Vagina (tissue), 2 donors: ENCODE results near the gene CUL9. TPM values are rescaled to one million over a fixed set of nuclear protein-coding genes. Genes with fewer than 3 reads are reported as not detected.

Experiments used
- DNase-seq, 2 donors: peaks; one replicate each; pipeline ENCODE4 v3.0.0-alpha.2; 2017; ENCODE audit errors: extremely low spot score in 2 of 2
- H3K27ac ChIP-seq: fragments of 200-600 bp; sonication (generic); one replicate; pipeline ENCODE4 v1.5.1; 2019
- H3K27me3 ChIP-seq: fragments of 200-600 bp; sonication (generic); one replicate; pipeline ENCODE4 v1.5.1; 2019
- H3K36me3 ChIP-seq, 2 donors: fragments of 200-600 bp; sonication (generic); one replicate each; pipeline ENCODE4 v1.5.1; 2017 to 2019
- H3K4me1 ChIP-seq: fragments of 200-600 bp; sonication (generic); one replicate; pipeline ENCODE4 v1.5.1; 2019
- H3K4me3 ChIP-seq, 2 donors: fragments of 200-600 bp; sonication (generic); 1 replicate in 1 of 2; 2 replicates in 1 of 2; pipeline ENCODE4 v1.5.1; 2016 to 2019
- H3K9me3 ChIP-seq: fragments of 200-600 bp; sonication (generic); one replicate; pipeline ENCODE4 v1.5.1; 2019
- CTCF ChIP-seq, 3 experiments: fragments of 450-650 bp in 2 of 3; fragments of 200-600 bp in 1 of 3; sonication (generic) in 1 of 3; IDR thresholded peaks; one replicate each; pipeline ENCODE4 v1.5.1; 2017 to 2019; ENCODE audit warnings: antibody characterized with exemption in 3 of 3, mild to moderate bottlenecking in 2 of 3, moderate library complexity in 2 of 3
- POLR2A ChIP-seq, 2 donors: fragments of 450-650 bp; IDR thresholded peaks; one replicate each; pipeline ENCODE4 v1.6.1; 2017; ENCODE audit warnings: antibody characterized with exemption in 2 of 2, mild to moderate bottlenecking in 2 of 2, moderate library complexity in 2 of 2
- POLR2AphosphoS5 ChIP-seq, 2 donors: sonication (generic); formaldehyde crosslinking; IDR thresholded peaks; one replicate each; pipeline ENCODE4 v1.9.0; 2017; ENCODE audit warnings: antibody characterized with exemption in 2 of 2, mild to moderate bottlenecking in 2 of 2, low read depth in 1 of 2; ENCODE audit not compliant: insufficient read depth in 1 of 2
- intact Hi-C: fragments of 100-400 bp; cut with DNase I; formaldehyde crosslinking; loops from one replicate; pipeline ENCODE4 v1.15.1; 2023
- total RNA-seq: library from RNA; depleted of rRNA; stranded (reverse); fragments of >200 nt; gene quantifications from one replicate; pipeline ENCODE4 v1.2.3, GENCODE V29; 2016

CUL9 gene
- total RNA-seq, 1 donor from 2014 or later: 49.1 TPM

DNA sequence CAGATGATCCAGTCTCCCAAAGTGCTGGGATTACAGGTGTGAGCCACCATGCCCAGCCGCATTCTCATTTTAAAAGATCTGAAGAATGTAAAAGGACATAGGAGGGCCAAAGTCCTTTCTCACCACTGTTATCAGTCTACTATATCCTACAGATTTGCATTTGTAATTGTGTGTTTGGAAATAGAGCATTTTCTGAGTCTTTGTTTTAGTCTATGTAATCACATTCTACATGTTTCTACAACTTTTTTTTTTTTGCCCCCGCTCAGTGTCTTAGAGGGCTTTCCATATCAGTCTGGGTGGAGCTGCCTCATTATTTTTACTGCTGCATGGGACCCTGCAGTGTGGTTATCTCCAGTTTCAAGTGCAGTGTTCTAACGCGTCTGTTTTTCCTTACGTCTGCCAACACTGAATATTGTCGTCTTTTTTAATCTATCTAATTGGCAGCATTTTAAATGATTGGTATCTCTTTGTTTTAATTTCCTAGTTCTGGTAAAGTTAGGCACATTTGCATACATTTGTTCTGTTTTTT is 7.8 kb downstream of the CUL9 start:
- H3K27me3 ChIP-seq: no peaks in the 10 kb centered on the region
- no peak overlapping the region for H3K27ac ChIP-seq
- TF ChIP-seq POLR2AphosphoS5 (IDR thresholded peaks at IDR 0.05; ENCODE audit: insufficient read depth in 1 of 2, low read depth in 1 of 2) (no peak), CTCF (IDR thresholded peaks at IDR 0.05) (no peak), POLR2A (IDR thresholded peaks at IDR 0.05) (no peak)
- DNase-seq: no peak
- intact Hi-C loops: no loop called here
- H3K36me3 ChIP-seq: peaks cover 0 to 25% of the 10 kb centered on the region in 2 donors
- H3K9me3 ChIP-seq: no peaks in the 10 kb centered on the region
- H3K4me1 ChIP-seq: peaks cover 7% of the 10 kb centered on the region
- no peak overlapping the region for H3K4me3 ChIP-seq

- H3K9me3 ChIP-seq: no peaks in the 10 kb centered on the region
- TF ChIP-seq POLR2AphosphoS5 (IDR thresholded peaks at IDR 0.05; ENCODE audit: insufficient read depth in 1 of 2, low read depth in 1 of 2) (no peak), POLR2A (IDR thresholded peaks at IDR 0.05) (no peak), CTCF (IDR thresholded peaks at IDR 0.05) (no peak)
- DNase-seq: no peak
- intact Hi-C loops: no loop called here
- H3K36me3 ChIP-seq: peaks cover 2 to 38% of the 10 kb centered on the region in 2 donors
- no peaks in the 10 kb centered on the region for H3K4me1 ChIP-seq
- no peak overlapping the region for H3K27ac ChIP-seq
- no peak overlapping the region for H3K4me3 ChIP-seq
- no peaks in the 10 kb centered on the region for H3K27me3 ChIP-seq
These were observed 10.9 kb downstream of the CUL9 start for GRCh38 chr6:43192911-43193310.

GRCh38 chr6:43193929-43194328 is 11.9 kb downstream of the CUL9 start:
- Histone ChIP-seq H3K4me3 (no peak overlapping the region), H3K27ac (no peak overlapping the region), H3K4me1 (no peaks in the 10 kb centered on the region), H3K9me3 (no peaks in the 10 kb centered on the region), H3K27me3 (no peaks in the 10 kb centered on the region), H3K36me3 (peaks cover 2 to 38% of the 10 kb centered on the region in 2 donors)
- TF ChIP-seq POLR2AphosphoS5 (IDR thresholded peaks at IDR 0.05; ENCODE audit: insufficient read depth in 1 of 2, low read depth in 1 of 2) (no peak), POLR2A (IDR thresholded peaks at IDR 0.05) (no peak), CTCF (IDR thresholded peaks at IDR 0.05) (no peak)
- intact Hi-C loops: no loop called here
- no peak for DNase-seq

GRCh38 chr6:43196337-43196736 is 14.3 kb downstream of the CUL9 start:
- TF ChIP-seq POLR2AphosphoS5 (IDR thresholded peaks at IDR 0.05; ENCODE audit: insufficient read depth in 1 of 2, low read depth in 1 of 2) (no peak), CTCF (IDR thresholded peaks at IDR 0.05) (no peak), POLR2A (IDR thresholded peaks at IDR 0.05) (no peak)
- DNase-seq: peak in 1 of 2 donors; percentile 74
- intact Hi-C loops: no loop called here

GRCh38 chr6:43199912-43200311 is 17.9 kb downstream of the CUL9 start:
- no peaks in the 10 kb centered on the region for H3K4me1 ChIP-seq
- no peaks in the 10 kb centered on the region for H3K9me3 ChIP-seq
- DNase-seq: peak in 1 of 2 donors; percentile 67
- H3K27me3 ChIP-seq: no peaks in the 10 kb centered on the region
- no peak for TF ChIP-seq POLR2AphosphoS5 (IDR thresholded peaks at IDR 0.05; ENCODE audit: insufficient read depth in 1 of 2, low read depth in 1 of 2)
- no peak for TF ChIP-seq CTCF (IDR thresholded peaks at IDR 0.05)
- TF ChIP-seq POLR2A (IDR thresholded peaks at IDR 0.05): no peak
- no peak overlapping the region for H3K27ac ChIP-seq
- intact Hi-C loops: no loop called here
- H3K4me3 ChIP-seq: no peak overlapping the region
- H3K36me3 ChIP-seq: peaks cover 2 to 56% of the 10 kb centered on the region in 2 donors

More at GRCh38 chr6:43196337-43196736, 14.3 kb downstream of the CUL9 start:
- Histone ChIP-seq H3K36me3 (peaks cover 2 to 53% of the 10 kb centered on the region in 2 donors), H3K4me3 (no peak overlapping the region), H3K27ac (no peak overlapping the region), H3K9me3 (no peaks in the 10 kb centered on the region), H3K27me3 (no peaks in the 10 kb centered on the region), H3K4me1 (no peaks in the 10 kb centered on the region)
